HG03135 (cell line): ENCODE results near the gene EDARADD.
"Not testable (repeated sequence)": the region's sequence is repeated elsewhere in the genome, so short reads cannot be mapped to it uniquely, and the experiment has no call there.

ENCODE experiments used
- ATAC-seq: cut with Tn5 transposase; IDR thresholded peaks from one replicate; pipeline ENCODE4 v1.9.1; 2021; ENCODE audit warnings: mild to moderate bottlenecking, moderate library complexity; ENCODE audit not compliant: unreplicated experiment

EDARADD gene

GRCh38 chr1:236480758-236481436 lies 86.8 kb downstream of the EDARADD start:
- no peak for ATAC-seq

DNA sequence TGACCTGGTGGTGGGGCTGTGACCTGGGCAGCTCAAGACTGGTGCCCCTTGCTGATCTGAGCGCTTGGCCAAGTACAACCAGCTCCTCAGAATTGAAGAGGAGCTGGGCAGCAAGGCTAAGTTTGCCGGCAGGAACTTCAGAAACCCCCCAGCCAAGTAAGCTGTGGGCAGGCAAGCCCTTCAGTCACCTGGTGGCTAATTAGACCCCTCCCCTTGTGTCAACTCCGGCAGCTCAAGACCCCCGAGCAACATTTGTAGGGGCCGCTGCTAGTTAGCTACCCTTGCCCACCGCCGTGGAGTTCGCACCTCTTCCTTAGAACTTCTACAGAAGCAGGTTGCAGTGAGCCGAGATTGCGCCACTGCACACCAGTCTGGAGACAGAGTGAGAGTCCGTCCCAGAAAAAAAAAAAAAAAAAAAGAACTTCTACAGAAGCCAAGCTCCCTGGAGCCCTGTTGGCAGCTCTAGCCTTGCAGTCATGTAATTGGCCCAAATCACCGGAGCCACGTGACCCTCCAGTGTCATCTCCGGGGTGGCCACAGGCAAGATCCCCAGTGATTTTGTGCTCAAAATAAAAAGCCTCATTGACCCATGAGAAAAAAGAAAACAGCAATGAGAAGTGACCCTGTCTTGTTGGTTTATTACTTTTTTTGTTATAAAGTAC lies 90.4 kb downstream of the EDARADD start:
- no peak for ATAC-seq

GRCh38 chr1:236486356-236487002 lies 92.4 kb downstream of the EDARADD start:
- no peak for ATAC-seq

DNA sequence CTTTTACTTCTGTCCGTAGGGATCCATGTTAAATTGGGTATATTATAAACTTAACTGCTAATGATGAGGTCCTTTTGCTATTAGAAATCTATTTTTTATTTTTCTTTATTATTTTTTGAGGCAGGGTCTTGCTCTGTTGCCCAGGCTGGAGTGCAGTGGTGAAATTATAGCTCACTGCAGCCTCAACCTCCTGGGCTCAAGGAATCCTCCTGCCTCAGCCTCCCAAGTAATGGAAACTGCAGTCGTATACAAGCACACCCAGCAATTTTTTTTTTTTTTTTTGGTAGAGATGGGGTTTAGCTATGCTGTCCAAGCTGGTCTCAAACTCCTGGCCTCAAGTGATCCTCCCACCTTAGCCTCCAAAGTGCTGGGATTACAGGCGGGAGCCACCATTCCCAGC lies 95.1 kb downstream of the EDARADD start:
- ATAC-seq, result not testable (repeated sequence)

GRCh38 chr1:236489710-236490377 lies 95.8 kb downstream of the EDARADD start:
- no peak for ATAC-seq

- no peak for ATAC-seq
These were observed 97.5 kb downstream of the EDARADD start for GRCh38 chr1:236491469-236492136.

- ATAC-seq, result no peak
These were observed 98.3 kb downstream of the EDARADD start for GRCh38 chr1:236492378-236492777.

- ATAC-seq, result no peak
These were observed 100.0 kb downstream of the EDARADD start for GRCh38 chr1:236494082-236494481.

- no peak for ATAC-seq
These were observed 100.7 kb downstream of the EDARADD start for GRCh38 chr1:236494586-236495466.

DNA sequence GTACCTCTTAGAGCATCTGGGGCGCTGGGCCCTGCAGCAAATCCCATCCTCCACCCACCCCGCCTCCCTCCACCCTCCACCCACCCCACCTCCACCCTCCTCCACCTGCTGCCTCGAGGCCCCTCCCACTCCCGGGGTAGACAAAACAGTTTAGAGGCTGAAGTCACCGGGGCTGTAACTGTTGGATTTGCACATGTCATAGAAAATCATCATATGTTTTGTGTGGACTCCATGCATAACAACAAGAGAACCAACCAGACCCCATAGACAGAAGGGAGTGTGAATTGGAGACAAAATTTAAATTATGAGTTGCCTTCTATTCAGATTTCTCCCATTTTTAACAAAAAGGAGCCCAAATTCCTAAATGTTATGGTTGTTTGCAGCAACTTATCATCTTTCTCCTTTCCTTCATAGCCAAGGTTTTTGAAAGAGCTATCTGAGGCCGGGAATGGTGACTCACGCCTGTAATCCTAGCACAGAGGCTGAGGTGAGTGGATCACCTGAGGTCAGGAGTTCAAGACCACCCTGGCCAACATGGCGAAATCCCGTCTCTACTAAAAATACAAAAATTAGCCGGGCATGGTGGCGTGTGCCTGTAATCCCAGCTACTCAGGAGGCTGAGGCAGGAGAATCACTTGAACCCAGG lies 101.5 kb downstream of the EDARADD start:
- ATAC-seq, result no peak

- no peak for ATAC-seq
These were observed 103.8 kb downstream of the EDARADD start for GRCh38 chr1:236497908-236498307.

DNA sequence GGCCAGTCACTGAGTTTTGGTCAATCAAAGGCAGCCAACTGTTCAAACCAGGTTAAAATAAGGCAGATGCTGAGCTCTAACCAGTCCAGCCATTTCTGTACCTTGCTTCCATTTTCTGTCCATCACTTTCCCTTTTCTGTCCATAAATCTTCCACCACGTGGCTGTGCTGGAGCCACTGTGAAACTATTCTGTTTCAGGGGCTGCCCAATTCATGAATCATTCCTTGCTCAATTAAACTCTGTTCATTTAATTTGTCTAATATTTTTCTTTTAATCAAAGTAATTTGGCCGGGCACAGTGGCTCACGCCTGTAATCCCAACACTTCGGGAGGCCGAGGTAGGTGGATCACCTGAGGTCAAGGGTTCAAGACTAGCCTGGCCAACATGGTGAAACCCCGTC lies 107.0 kb downstream of the EDARADD start:
- ATAC-seq, result no peak

GRCh38 chr1:236502579-236502971 lies 108.5 kb downstream of the EDARADD start:
- no peak for ATAC-seq

GRCh38 chr1:236502972-236503639 lies 109.0 kb downstream of the EDARADD start:
- no peak for ATAC-seq

- ATAC-seq, result not testable (repeated sequence)
These were observed 110.3 kb downstream of the EDARADD start for GRCh38 chr1:236504338-236504737.

GRCh38 chr1:236507022-236507700 lies 113.1 kb downstream of the EDARADD start:
- ATAC-seq, result no peak

DNA sequence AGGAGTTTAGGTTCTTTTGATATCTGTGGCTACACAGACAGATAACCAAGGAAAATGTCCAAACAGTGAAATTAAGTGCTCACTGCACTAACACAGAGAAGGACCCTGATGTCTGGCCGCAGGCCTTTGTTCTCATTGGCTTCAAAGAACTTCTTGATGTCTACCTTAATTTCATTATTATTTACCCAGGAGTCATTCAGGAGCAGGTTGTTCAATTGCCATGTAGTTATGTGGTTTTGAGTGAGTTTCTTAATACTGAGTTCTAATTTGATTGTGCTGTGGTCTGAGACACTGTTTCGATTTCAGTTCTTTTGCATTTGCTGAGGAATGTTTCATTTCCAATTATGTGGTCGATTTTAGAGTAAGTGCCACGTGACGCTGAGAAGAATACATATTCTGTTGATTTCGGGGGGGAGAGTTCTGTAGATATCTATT lies 114.5 kb downstream of the EDARADD start:
- no peak for ATAC-seq

DNA sequence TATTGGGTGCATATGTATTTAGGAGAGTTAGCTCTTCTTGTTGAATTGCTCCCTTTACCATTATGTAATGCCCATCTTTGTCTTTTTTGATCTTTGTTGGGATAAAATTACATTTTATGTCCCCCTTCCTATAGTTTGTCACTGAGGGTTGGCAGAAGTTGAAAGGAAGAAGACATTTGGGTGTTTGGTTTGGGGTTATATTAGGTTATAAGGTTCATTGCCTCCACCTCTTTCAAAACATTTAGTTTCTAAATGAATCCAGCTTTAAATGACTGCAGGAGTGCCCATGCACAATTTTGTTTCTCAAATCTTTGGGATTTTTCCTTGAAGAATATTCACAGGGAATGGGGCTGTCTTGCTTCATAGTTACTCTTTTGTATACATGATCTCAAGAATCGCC lies 115.1 kb downstream of the EDARADD start:
- no peak for ATAC-seq
